HepG2 (cell line): ENCODE data around the gene FAM149A. TPM values are rescaled to one million over a fixed set of nuclear protein-coding genes. Genes with fewer than 3 reads are reported as not detected.

ENCODE experiments used
- ATAC-seq: fragments of 200-7000 bp; cut with Tn5 transposase; 3 replicates; pipeline ENCODE4 v1.9.1; 2020; ENCODE audit warnings: mild to moderate bottlenecking, moderate library complexity
- BruUV-seq: library from RNA; stranded (reverse); fragments of 400-500 nt; replicated peaks from 2 replicates; lab custom pipeline; 2021; lab: Mats Ljungman, UMichigan
- CTCF ChIA-PET: fragments of 300-600 bp; formaldehyde crosslinking; extraction: SDS; loops from one replicate; lab custom pipeline; 2021; ENCODE audit warnings: low total read pairs, inconsistent platforms, low intra/inter-chr PET ratio; lab: Yijun Ruan, JAX
- POLR2A ChIA-PET: fragments of 350-600 bp; sonication (Branson Sonifier 250); formaldehyde crosslinking; loops from one replicate; lab custom pipeline; 2020; ENCODE audit warnings: antibody characterized with exemption, inconsistent platforms; lab: Yijun Ruan, JAX
- DNase-seq: peaks from one replicate; pipeline ENCODE4 v3.0.0-alpha.2; 2015; ENCODE audit warnings: low spot score
- FAIRE-seq: peaks from 3 replicates; lab custom pipeline; 2011; peaks lifted over from hg19 to GRCh38; lab: Jason Lieb, UNC
- H2AFZ ChIP-seq: one replicate; pipeline ENCODE4 v1.6.1; 2011; ENCODE audit warnings: low read length, inconsistent platforms
- H3K27ac ChIP-seq: fragments of 300-600 bp; 3 replicates; pipeline ENCODE4 v1.8.0; 2011; ENCODE audit warnings: mixed run types, mild to moderate bottlenecking, mixed read lengths, low read length, inconsistent platforms; ENCODE audit not compliant: insufficient read depth; ENCODE audit errors: extremely low read length
- H3K27me3 ChIP-seq, 2 experiments: fragments of 200-600 bp in 1 of 2; 2 replicates in 1 of 2; 3 replicates in 1 of 2; pipeline versions ENCODE4 v1.6.0 to v1.8.0; 2011; ENCODE audit warnings: low read length in 2 of 2, mild to moderate bottlenecking in 2 of 2, moderate library complexity in 2 of 2, inconsistent platforms in 1 of 2; ENCODE audit not compliant: insufficient read depth in 2 of 2, control insufficient read depth in 1 of 2
- H3K36me3 ChIP-seq, 2 experiments: fragments of 200-600 bp in 1 of 2; replicated peaks in 1 of 2; 2 replicates in 1 of 2; 3 replicates in 1 of 2; pipeline versions ENCODE4 v1.5.1 to v1.8.0; 2011; ENCODE audit warnings: low read length in 2 of 2, inconsistent platforms in 1 of 2; ENCODE audit not compliant: insufficient read depth in 2 of 2, control insufficient read depth in 1 of 2
- H3K4me1 ChIP-seq: 2 replicates; pipeline ENCODE4 v1.5.1; 2012; ENCODE audit warnings: low read length, inconsistent platforms; ENCODE audit not compliant: insufficient read depth
- H3K4me2 ChIP-seq: 2 replicates; pipeline ENCODE4 v1.6.0; 2011; ENCODE audit warnings: low read depth, low read length, inconsistent platforms
- H3K4me3 ChIP-seq, 3 experiments: fragments of 200-600 bp in 1 of 3; sonication (generic), shearing (Covaris generic) in 1 of 3; replicated peaks in 1 of 3; 2 replicates each; pipeline ENCODE4 v1.5.1; 2011 to 2016; ENCODE audit warnings: low read length in 3 of 3, inconsistent platforms in 2 of 3, low read depth in 2 of 3, mild to moderate bottlenecking in 2 of 3, control low read depth in 1 of 3, mixed read lengths in 1 of 3; ENCODE audit not compliant: insufficient read depth in 1 of 3
- H3K79me2 ChIP-seq: one replicate; pipeline ENCODE4 v1.6.1; 2011; ENCODE audit warnings: low read length, inconsistent platforms; ENCODE audit not compliant: insufficient read depth
- H3K9ac ChIP-seq: 2 replicates; pipeline ENCODE4 v1.6.0; 2011; ENCODE audit warnings: mild to moderate bottlenecking, low read depth, low read length, inconsistent platforms; ENCODE audit not compliant: insufficient read depth
- H3K9me3 ChIP-seq: 2 replicates; pipeline ENCODE4 v1.5.1; 2012; ENCODE audit warnings: mild to moderate bottlenecking, low read length
- H4K20me1 ChIP-seq: 2 replicates; pipeline ENCODE4 v1.6.0; 2011; ENCODE audit warnings: inconsistent platforms, mild to moderate bottlenecking, low read length, moderate library complexity; ENCODE audit not compliant: insufficient read depth
- SRSF9 ChIP-seq: fragments of 200-400 bp; formaldehyde crosslinking; IDR thresholded peaks from 2 replicates; pipeline ENCODE4 v1.6.1; 2018; ENCODE audit warnings: borderline replicate concordance, mild to moderate bottlenecking, low read depth, low read length; ENCODE audit not compliant: insufficient read depth, poor library complexity, severe bottlenecking
- TEAD2 ChIP-seq: sonication (generic); formaldehyde crosslinking; IDR thresholded peaks from 2 replicates; pipeline ENCODE4 v1.9.0; 2021; ENCODE audit warnings: missing genetic modification reagents
- ZNF709 ChIP-seq: sonication (generic); formaldehyde crosslinking; IDR thresholded peaks from 2 replicates; pipeline ENCODE4 v1.5.0; 2020; ENCODE audit warnings: mild to moderate bottlenecking, missing genetic modification reagents
- WGBS: methylation state at CpG from one replicate; pipeline ENCODE4 v1.1.6; 2017; ENCODE audit warnings: low lambda C conversion rate; 5-methylcytosine and 5-hydroxymethylcytosine counted together
- in situ Hi-C: cut with HindIII; loops from 2 replicates; pipeline ENCODE4 v1.10.0; 2017; ENCODE audit warnings: low pct_unique_long_range_greater_than_20kb; ENCODE audit not compliant: extremely low pct_ligation_motif_present
- intact Hi-C: fragments of 100-400 bp; cut with micrococcal nuclease; formaldehyde crosslinking; loops from one replicate; pipeline ENCODE4 v1.10.0; 2022; ENCODE audit not compliant: unreplicated experiment
- polyA plus RNA-seq, 8 experiments: library from polyadenylated mRNA; depleted of rRNA in 3 of 8; stranded (reverse) in 7 of 8; unstranded in 1 of 8; fragments of >200 nt; fragmentation: Illumina TruSeq in 4 of 8; extraction: Trizol in 4 of 8; gene quantifications; 2 replicates each; pipeline versions ENCODE4 v1.2.1 to v1.2.3, GENCODE V29; 2011 to 2016; ENCODE audit warnings: low read depth in 4 of 8, missing spikeins in 1 of 8, mixed read lengths in 1 of 8; ENCODE audit not compliant: insufficient read depth in 1 of 8
- total RNA-seq, 5 experiments: library from RNA; depleted of rRNA; stranded (reverse); fragments of >200 nt; fragmentation: Illumina TruSeq; extraction: Trizol; gene quantifications; 2 replicates each; pipeline ENCODE4 v1.2.3, GENCODE V29; 2016; ENCODE audit warnings: low read depth in 1 of 5
- TF ChIP-seq, protein P1 (sequence below): sonication (generic); formaldehyde crosslinking; IDR thresholded peaks from 2 replicates; pipeline ENCODE4 v1.5.1; 2020; ENCODE audit warnings: mild to moderate bottlenecking, missing genetic modification reagents, moderate library complexity
- TF ChIP-seq, protein P2 (sequence below): sonication (generic); formaldehyde crosslinking; IDR thresholded peaks from 2 replicates; pipeline ENCODE4 v1.8.0; 2022; ENCODE audit warnings: mild to moderate bottlenecking, missing genetic modification reagents, borderline replicate concordance
- TF ChIP-seq, protein P3 (sequence below): sonication (generic); formaldehyde crosslinking; IDR thresholded peaks from 2 replicates; pipeline ENCODE4 v1.8.0; 2022; ENCODE audit warnings: missing genetic modification reagents, mild to moderate bottlenecking, inconsistent platforms, borderline replicate concordance
- TF ChIP-seq, protein P4 (sequence below): sonication (generic); formaldehyde crosslinking; IDR thresholded peaks from 2 replicates; pipeline ENCODE4 v1.5.0; 2020; ENCODE audit warnings: mild to moderate bottlenecking, low read depth, missing genetic modification reagents, borderline replicate concordance

Gene FAM149A
- total and polyA plus RNA-seq, 2 of the 13 experiments (the other 11 are each of a cell fraction or from before 2014, with no cell fraction given) = not detected

DNA sequence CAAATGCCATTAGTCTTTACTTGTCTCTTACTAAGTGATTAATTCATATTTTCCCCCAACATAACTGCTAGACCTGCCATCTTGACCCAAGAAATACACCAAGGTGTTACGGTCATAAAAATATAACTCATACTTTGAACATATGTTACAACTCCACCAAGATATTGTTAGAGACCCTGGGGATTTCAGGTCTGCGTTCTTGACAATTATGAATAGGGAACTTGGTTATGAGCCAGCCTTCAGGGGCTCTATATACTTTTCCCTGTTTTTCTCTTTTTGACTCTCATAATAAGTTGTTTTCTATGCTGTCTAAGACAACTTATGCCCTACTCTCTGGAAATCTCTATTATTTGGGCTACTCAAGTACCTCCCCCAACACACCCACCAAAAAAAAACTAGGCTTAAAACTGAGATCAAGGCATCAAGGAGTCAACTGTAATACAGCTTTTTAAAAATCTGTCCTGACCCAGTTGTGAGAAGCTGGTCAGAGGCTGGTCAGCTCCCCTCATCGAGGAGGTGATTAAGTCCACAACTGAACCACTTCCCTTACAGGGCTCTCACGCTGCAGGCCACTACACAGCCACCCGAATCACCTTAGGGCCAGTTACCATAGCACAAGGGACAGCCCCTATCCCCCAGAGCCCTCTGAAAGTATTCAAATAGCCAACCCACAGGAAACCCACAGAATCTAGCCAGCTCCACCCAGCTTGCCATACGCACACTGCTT lies 46.1 kb upstream of the FAM149A start:
- 64% methylated on average over 6 of the region's 6 CpGs for WGBS
- FAIRE-seq = no peak

More for the DNA sequence above, 46.1 kb upstream of the FAM149A start:
- H3K4me1 ChIP-seq = no peaks in the 10 kb centered on the region
- no peaks in the 10 kb centered on the region for H3K36me3 ChIP-seq
- no peak overlapping the region for H3K4me2 ChIP-seq
- ATAC-seq = no peak
- ChIA-PET CTCF (no interaction called here), POLR2A (no interaction called here)
- no peaks in the 10 kb centered on the region for H3K79me2 ChIP-seq
- BruUV-seq = no TSS peak
- no peak for TF ChIP-seq TEAD2
- TF ChIP-seq, protein P1, sequence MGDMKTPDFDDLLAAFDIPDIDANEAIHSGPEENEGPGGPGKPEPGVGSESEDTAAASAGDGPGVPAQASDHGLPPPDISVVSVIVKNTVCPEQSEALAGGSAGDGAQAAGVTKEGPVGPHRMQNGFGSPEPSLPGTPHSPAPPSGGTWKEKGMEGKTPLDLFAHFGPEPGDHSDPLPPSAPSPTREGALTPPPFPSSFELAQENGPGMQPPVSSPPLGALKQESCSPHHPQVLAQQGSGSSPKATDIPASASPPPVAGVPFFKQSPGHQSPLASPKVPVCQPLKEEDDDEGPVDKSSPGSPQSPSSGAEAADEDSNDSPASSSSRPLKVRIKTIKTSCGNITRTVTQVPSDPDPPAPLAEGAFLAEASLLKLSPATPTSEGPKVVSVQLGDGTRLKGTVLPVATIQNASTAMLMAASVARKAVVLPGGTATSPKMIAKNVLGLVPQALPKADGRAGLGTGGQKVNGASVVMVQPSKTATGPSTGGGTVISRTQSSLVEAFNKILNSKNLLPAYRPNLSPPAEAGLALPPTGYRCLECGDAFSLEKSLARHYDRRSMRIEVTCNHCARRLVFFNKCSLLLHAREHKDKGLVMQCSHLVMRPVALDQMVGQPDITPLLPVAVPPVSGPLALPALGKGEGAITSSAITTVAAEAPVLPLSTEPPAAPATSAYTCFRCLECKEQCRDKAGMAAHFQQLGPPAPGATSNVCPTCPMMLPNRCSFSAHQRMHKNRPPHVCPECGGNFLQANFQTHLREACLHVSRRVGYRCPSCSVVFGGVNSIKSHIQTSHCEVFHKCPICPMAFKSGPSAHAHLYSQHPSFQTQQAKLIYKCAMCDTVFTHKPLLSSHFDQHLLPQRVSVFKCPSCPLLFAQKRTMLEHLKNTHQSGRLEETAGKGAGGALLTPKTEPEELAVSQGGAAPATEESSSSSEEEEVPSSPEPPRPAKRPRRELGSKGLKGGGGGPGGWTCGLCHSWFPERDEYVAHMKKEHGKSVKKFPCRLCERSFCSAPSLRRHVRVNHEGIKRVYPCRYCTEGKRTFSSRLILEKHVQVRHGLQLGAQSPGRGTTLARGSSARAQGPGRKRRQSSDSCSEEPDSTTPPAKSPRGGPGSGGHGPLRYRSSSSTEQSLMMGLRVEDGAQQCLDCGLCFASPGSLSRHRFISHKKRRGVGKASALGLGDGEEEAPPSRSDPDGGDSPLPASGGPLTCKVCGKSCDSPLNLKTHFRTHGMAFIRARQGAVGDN (CRISPR knock-in tag) = no peak
- TF ChIP-seq, protein P2, sequence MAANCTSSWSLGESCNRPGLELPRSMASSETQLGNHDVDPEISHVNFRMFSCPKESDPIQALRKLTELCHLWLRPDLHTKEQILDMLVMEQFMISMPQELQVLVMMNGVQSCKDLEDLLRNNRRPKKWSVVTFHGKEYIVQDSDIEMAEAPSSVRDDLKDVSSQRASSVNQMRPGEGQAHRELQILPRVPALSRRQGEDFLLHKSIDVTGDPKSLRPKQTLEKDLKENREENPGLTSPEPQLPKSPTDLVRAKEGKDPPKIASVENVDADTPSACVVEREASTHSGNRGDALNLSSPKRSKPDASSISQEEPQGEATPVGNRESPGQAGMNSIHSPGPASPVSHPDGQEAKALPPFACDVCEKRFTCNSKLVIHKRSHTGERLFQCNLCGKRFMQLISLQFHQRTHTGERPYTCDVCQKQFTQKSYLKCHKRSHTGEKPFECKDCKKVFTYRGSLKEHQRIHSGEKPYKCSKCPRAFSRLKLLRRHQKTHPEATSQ (CRISPR knock-in tag) = no peak
- TF ChIP-seq, protein P3, sequence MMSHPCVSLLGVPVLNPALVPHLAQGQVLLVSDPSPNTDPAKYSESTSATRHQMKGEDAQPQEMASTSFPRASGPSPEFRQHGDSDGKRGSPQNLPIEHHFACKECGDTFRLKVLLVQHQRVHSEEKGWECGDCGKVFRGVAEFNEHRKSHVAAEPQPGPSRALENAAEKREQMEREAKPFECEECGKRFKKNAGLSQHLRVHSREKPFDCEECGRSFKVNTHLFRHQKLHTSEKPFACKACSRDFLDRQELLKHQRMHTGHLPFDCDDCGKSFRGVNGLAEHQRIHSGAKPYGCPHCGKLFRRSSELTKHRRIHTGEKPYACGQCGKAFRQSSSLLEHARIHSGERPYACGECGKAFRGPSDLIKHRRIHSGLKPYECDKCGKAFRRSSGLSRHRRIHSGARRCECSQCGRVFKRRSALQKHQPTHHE (CRISPR knock-in tag) = no peak
- TF ChIP-seq ZNF709 (CRISPR knock-in tag) = no peak
- TF ChIP-seq, protein P4, sequence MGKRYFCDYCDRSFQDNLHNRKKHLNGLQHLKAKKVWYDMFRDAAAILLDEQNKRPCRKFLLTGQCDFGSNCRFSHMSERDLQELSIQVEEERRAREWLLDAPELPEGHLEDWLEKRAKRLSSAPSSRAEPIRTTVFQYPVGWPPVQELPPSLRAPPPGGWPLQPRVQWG (CRISPR knock-in tag) = no peak
- no peak for TF ChIP-seq SRSF9
- H3K4me3 ChIP-seq = no peak overlapping the region
- no peaks in the 10 kb centered on the region; a peak in 2 of 5 replicates for H3K27me3 ChIP-seq
- H2AFZ ChIP-seq = no peak overlapping the region
- no peaks in the 10 kb centered on the region for H3K9me3 ChIP-seq
- no peaks in the 10 kb centered on the region for H4K20me1 ChIP-seq
- in situ Hi-C loops (no loop called here), intact Hi-C loops (no loop called here)
- H3K9ac ChIP-seq = no peak overlapping the region
- H3K27ac ChIP-seq = no peak overlapping the region
- no peak for DNase-seq
